GM10847 (cell line): ENCODE data around the gene PLEKHM2.

ENCODE experiments used
- POLR2A ChIP-seq: IDR thresholded peaks from 2 replicates; pipeline ENCODE4 v1.6.1; 2011; ENCODE audit not compliant: insufficient read length; ENCODE audit errors: extremely low read depth

The PLEKHM2 gene

GRCh38 chr1:15724949-15725880 is 41.1 kb downstream of the PLEKHM2 start:
- TF ChIP-seq POLR2A = no peak

- no peak for TF ChIP-seq POLR2A
Measured at GRCh38 chr1:15726508-15726907, 42.4 kb downstream of the PLEKHM2 start.

- TF ChIP-seq POLR2A = no peak
Measured at GRCh38 chr1:15727021-15727420, 42.9 kb downstream of the PLEKHM2 start.

DNA sequence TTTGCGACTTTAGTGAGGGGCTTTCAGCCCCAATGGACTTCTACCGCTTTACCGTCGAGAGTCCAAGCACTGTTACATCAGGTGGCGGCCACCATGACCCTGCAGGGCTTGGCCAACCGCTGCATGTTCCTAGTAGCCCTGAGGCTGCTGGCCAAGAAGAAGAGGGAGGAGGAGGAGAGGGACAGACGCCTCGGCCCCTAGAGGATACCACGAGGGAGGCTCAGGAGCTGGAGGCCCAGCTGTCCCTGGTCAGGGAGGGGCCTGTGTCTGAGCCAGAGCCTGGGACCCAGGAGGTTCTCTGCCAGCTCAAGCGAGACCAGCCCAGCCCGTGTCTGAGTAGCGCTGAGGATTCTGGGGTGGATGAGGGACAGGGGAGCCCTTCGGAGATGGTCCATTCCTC is 43.3 kb downstream of the PLEKHM2 start:
- TF ChIP-seq POLR2A = no peak

- TF ChIP-seq POLR2A = no peak
Measured at GRCh38 chr1:15727866-15728534, 43.9 kb downstream of the PLEKHM2 start.

GRCh38 chr1:15728937-15729657 is 45.0 kb downstream of the PLEKHM2 start:
- TF ChIP-seq POLR2A = no peak

- no peak for TF ChIP-seq POLR2A
Measured at GRCh38 chr1:15730423-15730822, 46.3 kb downstream of the PLEKHM2 start.

DNA sequence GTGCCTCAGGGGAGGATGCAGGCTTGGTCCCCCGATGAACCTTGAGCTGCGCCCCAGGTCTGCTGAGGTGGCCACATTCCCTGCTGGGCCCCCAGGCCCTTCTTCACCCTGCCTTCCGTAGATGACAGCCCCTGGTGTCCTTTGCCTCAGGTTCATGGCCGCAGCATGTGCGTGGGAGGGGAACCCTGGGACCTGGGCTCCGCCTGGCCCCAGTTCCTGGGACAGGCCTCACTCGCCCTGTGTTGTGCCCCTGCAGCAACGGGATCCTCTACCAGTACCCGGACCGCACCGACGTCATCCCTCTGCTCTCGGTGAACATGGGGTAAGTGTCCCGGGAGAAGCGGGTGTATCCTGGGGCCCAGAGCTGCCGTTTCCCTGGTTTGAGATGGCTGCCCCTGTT is 46.8 kb downstream of the PLEKHM2 start:
- TF ChIP-seq POLR2A = no peak

DNA sequence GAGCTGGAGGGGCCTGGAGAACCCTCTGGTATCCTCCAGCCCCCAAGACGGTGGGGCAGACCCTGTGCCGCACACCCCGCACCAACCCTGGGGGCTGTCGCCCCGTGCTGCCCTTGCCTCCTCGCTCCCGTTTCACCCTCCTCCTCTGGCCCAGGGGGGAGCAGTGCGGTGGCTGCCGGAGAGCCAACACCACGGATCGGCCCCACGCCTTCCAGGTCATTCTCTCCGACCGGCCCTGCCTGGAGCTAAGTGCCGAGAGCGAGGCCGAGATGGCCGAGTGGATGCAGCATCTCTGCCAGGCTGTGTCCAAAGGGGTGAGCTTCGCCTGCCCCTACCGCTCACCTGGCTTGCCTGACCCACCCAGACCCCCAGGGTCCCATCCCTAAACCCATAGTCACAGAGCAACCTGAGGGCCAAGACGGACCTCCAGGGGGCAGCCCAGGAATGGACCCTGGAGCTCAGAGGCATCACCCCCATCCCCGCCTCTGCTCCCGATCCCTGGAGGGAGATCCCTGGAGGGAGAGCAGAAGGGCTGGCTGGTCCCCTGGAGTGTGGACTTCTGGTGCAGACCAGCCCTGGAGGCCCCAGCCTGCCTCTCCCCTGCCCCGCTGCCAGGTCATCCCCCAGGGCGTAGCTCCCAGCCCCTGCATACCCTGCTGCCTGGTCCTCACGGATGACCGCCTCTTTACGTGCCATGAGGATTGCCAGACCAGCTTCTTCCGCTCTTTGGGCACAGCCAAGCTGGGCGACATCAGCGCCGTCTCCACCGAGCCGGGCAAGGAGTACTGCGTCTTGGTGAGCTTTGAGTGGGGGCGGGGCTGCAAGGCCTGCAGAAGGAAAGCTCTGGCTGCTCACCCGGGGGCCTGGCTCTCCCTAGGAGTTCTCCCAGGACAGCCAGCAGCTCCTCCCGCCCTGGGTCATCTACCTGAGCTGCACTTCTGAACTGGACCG is 47.9 kb downstream of the PLEKHM2 start:
- no peak for TF ChIP-seq POLR2A

GRCh38 chr1:15732686-15733081 is 48.6 kb downstream of the PLEKHM2 start:
- no peak for TF ChIP-seq POLR2A

- no peak for TF ChIP-seq POLR2A
Measured at GRCh38 chr1:15733218-15733725, 49.2 kb downstream of the PLEKHM2 start.

- TF ChIP-seq POLR2A = no peak
Measured at GRCh38 chr1:15733726-15734226, 49.7 kb downstream of the PLEKHM2 start.

DNA sequence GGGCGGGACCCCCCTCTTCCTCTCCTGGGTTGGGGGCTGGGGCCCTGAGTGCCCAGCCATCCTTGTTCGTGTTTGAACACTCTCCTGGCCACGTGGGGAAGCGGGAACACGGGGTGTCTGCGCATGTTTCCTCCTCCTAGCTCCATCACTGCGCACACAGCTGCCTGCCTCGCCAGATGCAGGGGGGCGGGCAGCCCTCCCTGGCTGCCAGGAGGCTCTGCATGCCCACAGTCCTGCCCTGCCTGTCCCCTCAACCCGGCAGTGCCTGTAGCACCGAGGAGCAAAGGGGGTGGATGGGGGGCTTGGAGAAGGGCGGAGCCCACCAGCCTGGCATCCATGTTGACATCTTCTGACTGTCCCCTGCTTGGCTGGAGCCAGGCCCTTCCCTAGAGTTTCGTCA is 50.2 kb downstream of the PLEKHM2 start:
- no peak for TF ChIP-seq POLR2A

DNA sequence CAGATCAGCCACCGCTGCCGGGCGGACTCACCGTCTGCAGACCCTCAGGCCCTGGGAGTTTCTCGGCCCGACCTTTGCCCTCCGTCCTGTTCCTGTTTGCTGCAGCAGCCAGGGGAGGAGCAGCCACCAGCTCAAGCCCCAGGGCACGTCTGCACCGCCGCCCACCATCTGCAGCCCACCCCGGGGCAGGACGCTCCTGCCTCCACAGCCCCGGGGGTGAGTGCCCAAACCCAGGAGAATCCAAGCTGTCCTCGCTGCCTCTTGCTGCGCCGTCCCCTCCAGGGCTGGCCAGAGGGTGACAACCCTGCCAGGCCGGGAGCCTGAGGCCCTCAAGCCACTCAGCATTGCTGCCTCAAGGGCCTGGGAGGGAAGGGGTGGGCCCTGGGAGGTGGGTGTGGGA is 50.8 kb downstream of the PLEKHM2 start:
- no peak for TF ChIP-seq POLR2A
